ENCODE results near the gene MYO7A.

MYO7A gene

DNA sequence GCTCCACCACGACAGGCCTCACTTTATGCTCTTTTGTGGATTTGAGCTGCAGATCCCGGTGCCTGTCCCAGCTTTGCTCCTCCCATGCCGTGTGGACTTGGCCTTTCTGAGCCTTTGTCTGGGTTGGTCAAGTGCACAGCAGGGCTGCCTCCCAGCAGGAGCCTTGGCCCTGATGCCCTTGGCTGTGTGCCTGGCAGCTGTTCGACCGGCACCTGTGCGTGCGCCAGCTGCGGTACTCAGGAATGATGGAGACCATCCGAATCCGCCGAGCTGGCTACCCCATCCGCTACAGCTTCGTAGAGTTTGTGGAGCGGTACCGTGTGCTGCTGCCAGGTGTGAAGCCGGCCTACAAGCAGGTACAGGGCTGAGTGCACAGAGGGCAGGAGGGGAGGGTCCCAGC, 46.5 kb downstream of the MYO7A start:
- H3K27ac ChIP-seq (ENCODE audit: low read depth, low read length): no peak overlapping the region
- no peaks in the 10 kb centered on the region for H3K9me3 ChIP-seq (ENCODE audit: control insufficient read depth in 5 of 5, low read length in 5 of 5)
- no peak overlapping the region for H3K4me3 ChIP-seq (ENCODE audit: low read depth in 1 of 5, low read length in 5 of 5)
- H3K36me3 ChIP-seq (ENCODE audit: control insufficient read depth in 5 of 5, insufficient read depth in 5 of 5, low read length in 5 of 5): peaks cover 0 to 16% (median 0%) of the 10 kb centered on the region in 5 donors
- H3K9ac ChIP-seq (ENCODE audit: low read length in 5 of 5): no peak overlapping the region
- peaks cover 4 to 75% (median 61%) of the 10 kb centered on the region in 5 donors for H3K4me1 ChIP-seq (ENCODE audit: control insufficient read depth in 5 of 5, insufficient read depth in 5 of 5, low read length in 5 of 5)
- H3K27me3 ChIP-seq (ENCODE audit: control insufficient read depth in 5 of 5, insufficient read depth in 4 of 5, low read length in 5 of 5): no peaks in the 10 kb centered on the region

GRCh38 chr11:77175021-77175842, 47.2 kb downstream of the MYO7A start:
- Histone ChIP-seq H3K27me3 (ENCODE audit: control insufficient read depth in 5 of 5, insufficient read depth in 4 of 5, low read length in 5 of 5) (no peaks in the 10 kb centered on the region), H3K9me3 (ENCODE audit: control insufficient read depth in 5 of 5, low read length in 5 of 5) (no peaks in the 10 kb centered on the region), H3K27ac (ENCODE audit: low read depth, low read length) (no peak overlapping the region), H3K4me1 (ENCODE audit: control insufficient read depth in 5 of 5, insufficient read depth in 5 of 5, low read length in 5 of 5) (peaks cover 4 to 81% (median 63%) of the 10 kb centered on the region in 5 donors), H3K9ac (ENCODE audit: low read length in 5 of 5) (peak overlapping the region in 2 of 5 donors; percentile 45 to 46), H3K36me3 (ENCODE audit: control insufficient read depth in 5 of 5, insufficient read depth in 5 of 5, low read length in 5 of 5) (peaks cover 0 to 23% (median 0%) of the 10 kb centered on the region in 5 donors), H3K4me3 (ENCODE audit: low read depth in 1 of 5, low read length in 5 of 5) (peak overlapping the region in 4 of 5 donors; percentile 5 to 42 (median 40))

DNA sequence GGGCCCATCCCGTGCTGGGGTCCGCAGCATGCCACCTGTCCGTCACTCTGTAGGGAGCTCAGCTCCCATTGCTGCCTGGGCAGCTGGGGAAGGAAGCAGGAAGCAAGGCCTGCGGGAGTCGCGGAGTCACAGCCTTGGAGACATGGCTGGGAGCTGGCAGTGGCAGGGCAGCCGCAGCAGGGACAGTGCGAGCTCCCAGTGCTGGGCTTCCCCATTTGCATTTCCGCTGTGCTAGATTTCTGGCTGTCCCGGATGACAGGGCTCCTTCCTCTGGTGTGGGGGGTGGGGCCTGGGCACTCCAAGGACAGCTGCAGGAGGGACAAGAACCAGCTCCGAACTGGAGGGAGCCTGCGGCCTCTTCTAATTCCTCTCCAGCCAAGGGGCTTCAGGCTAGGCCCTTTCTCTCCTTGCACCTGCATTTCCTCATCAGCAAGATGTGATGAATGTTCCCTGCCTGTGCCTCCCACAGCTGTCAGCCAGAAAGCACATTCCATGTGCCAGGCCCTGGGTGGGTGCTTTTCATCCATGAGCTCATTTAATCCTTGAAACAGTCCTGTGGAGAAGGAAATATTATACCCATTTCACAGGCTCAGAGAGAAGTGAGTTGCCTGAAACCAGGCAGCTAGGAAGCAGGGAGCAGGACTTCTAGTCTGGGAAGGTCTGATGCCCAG, 48.0 kb downstream of the MYO7A start:
- H3K4me1 ChIP-seq (ENCODE audit: control insufficient read depth in 5 of 5, insufficient read depth in 5 of 5, low read length in 5 of 5): peaks cover 4 to 81% (median 63%) of the 10 kb centered on the region in 5 donors
- no peaks in the 10 kb centered on the region for H3K27me3 ChIP-seq (ENCODE audit: control insufficient read depth in 5 of 5, insufficient read depth in 4 of 5, low read length in 5 of 5)
- no peak overlapping the region for H3K27ac ChIP-seq (ENCODE audit: low read depth, low read length)
- H3K4me3 ChIP-seq (ENCODE audit: low read depth in 1 of 5, low read length in 5 of 5): peak overlapping the region in 4 of 5 donors; percentile 33 to 42 (median 40)
- H3K9me3 ChIP-seq (ENCODE audit: control insufficient read depth in 5 of 5, low read length in 5 of 5): no peaks in the 10 kb centered on the region
- peaks cover 0 to 27% (median 0%) of the 10 kb centered on the region in 5 donors for H3K36me3 ChIP-seq (ENCODE audit: control insufficient read depth in 5 of 5, insufficient read depth in 5 of 5, low read length in 5 of 5)
- H3K9ac ChIP-seq (ENCODE audit: low read length in 5 of 5): peak overlapping the region in 3 of 5 donors; percentile 3 to 46 (median 45)

DNA sequence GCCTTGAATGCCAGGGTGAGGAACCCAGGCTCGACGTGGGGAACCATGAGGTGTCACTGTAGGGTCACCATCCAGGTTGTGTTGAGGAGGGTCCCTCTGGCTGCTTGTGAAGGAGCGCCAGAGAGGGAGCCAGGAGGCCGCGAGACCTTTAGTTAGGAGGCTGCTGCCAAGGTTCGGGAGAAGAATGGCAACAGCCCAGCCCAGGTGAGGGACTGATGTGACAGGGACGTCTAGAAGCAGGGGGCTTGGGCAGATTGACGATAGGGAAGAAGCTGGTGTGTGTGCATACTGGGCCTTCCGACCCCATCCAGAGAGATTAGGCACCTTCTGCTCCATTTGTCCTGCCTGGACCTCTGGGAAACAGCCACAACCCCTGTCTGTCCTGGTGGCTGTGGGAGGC, 49.0 kb downstream of the MYO7A start:
- H3K27me3 ChIP-seq (ENCODE audit: control insufficient read depth in 5 of 5, insufficient read depth in 4 of 5, low read length in 5 of 5): no peaks in the 10 kb centered on the region
- no peak overlapping the region for H3K4me3 ChIP-seq (ENCODE audit: low read depth in 1 of 5, low read length in 5 of 5)
- no peaks in the 10 kb centered on the region for H3K9me3 ChIP-seq (ENCODE audit: control insufficient read depth in 5 of 5, low read length in 5 of 5)
- no peak overlapping the region for H3K27ac ChIP-seq (ENCODE audit: low read depth, low read length)
- H3K36me3 ChIP-seq (ENCODE audit: control insufficient read depth in 5 of 5, insufficient read depth in 5 of 5, low read length in 5 of 5): peaks cover 0 to 31% (median 2%) of the 10 kb centered on the region in 5 donors
- H3K4me1 ChIP-seq (ENCODE audit: control insufficient read depth in 5 of 5, insufficient read depth in 5 of 5, low read length in 5 of 5): peaks cover 4 to 73% (median 58%) of the 10 kb centered on the region in 5 donors
- H3K9ac ChIP-seq (ENCODE audit: low read length in 5 of 5): no peak overlapping the region

GRCh38 chr11:77178150-77178549, 50.1 kb downstream of the MYO7A start:
- H3K4me3 ChIP-seq (ENCODE audit: low read depth in 1 of 5, low read length in 5 of 5): no peak overlapping the region
- no peak overlapping the region for H3K27ac ChIP-seq (ENCODE audit: low read depth, low read length)
- no peaks in the 10 kb centered on the region for H3K27me3 ChIP-seq (ENCODE audit: control insufficient read depth in 5 of 5, insufficient read depth in 4 of 5, low read length in 5 of 5)
- no peaks in the 10 kb centered on the region for H3K9me3 ChIP-seq (ENCODE audit: control insufficient read depth in 5 of 5, low read length in 5 of 5)
- peaks cover 4 to 61% (median 47%) of the 10 kb centered on the region in 5 donors for H3K4me1 ChIP-seq (ENCODE audit: control insufficient read depth in 5 of 5, insufficient read depth in 5 of 5, low read length in 5 of 5)
- H3K9ac ChIP-seq (ENCODE audit: low read length in 5 of 5): no peak overlapping the region
- peaks cover 0 to 38% (median 4%) of the 10 kb centered on the region in 5 donors for H3K36me3 ChIP-seq (ENCODE audit: control insufficient read depth in 5 of 5, insufficient read depth in 5 of 5, low read length in 5 of 5)

DNA sequence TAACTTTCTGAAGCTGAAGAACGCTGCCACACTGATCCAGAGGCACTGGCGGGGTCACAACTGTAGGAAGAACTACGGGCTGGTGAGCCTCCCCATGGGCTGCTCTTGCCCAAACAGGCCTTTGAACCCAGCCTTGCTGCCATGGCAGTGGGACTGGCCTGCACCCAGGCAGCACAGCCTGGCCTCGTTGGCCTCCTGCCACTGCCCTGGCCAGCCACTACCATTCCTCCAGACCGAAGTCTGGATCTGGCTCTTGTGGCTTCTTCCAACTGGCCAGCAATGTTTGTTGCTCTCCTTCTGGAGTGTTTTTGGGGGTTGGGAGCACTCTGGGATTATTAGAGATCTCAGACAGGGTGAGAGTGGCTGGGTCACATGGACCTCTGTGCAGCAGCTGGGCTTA, 51.0 kb downstream of the MYO7A start:
- Histone ChIP-seq H3K9me3 (ENCODE audit: control insufficient read depth in 5 of 5, low read length in 5 of 5) (no peaks in the 10 kb centered on the region), H3K36me3 (ENCODE audit: control insufficient read depth in 5 of 5, insufficient read depth in 5 of 5, low read length in 5 of 5) (peaks cover 0 to 43% (median 4%) of the 10 kb centered on the region in 5 donors), H3K27ac (ENCODE audit: low read depth, low read length) (no peak overlapping the region), H3K4me1 (ENCODE audit: control insufficient read depth in 5 of 5, insufficient read depth in 5 of 5, low read length in 5 of 5) (peaks cover 4 to 52% (median 38%) of the 10 kb centered on the region in 5 donors), H3K27me3 (ENCODE audit: control insufficient read depth in 5 of 5, insufficient read depth in 4 of 5, low read length in 5 of 5) (no peaks in the 10 kb centered on the region), H3K4me3 (ENCODE audit: low read depth in 1 of 5, low read length in 5 of 5) (no peak overlapping the region), H3K9ac (ENCODE audit: low read length in 5 of 5) (peak overlapping the region in 1 of 5 donors; percentile 31)

- Histone ChIP-seq H3K27ac (ENCODE audit: low read depth, low read length) (no peak overlapping the region), H3K9ac (ENCODE audit: low read length in 5 of 5) (no peak overlapping the region), H3K4me1 (ENCODE audit: control insufficient read depth in 5 of 5, insufficient read depth in 5 of 5, low read length in 5 of 5) (peaks cover 4 to 46% (median 32%) of the 10 kb centered on the region in 5 donors), H3K36me3 (ENCODE audit: control insufficient read depth in 5 of 5, insufficient read depth in 5 of 5, low read length in 5 of 5) (peaks cover 0 to 47% (median 4%) of the 10 kb centered on the region in 5 donors), H3K4me3 (ENCODE audit: low read depth in 1 of 5, low read length in 5 of 5) (no peak overlapping the region), H3K9me3 (ENCODE audit: control insufficient read depth in 5 of 5, low read length in 5 of 5) (no peaks in the 10 kb centered on the region), H3K27me3 (ENCODE audit: control insufficient read depth in 5 of 5, insufficient read depth in 4 of 5, low read length in 5 of 5) (no peaks in the 10 kb centered on the region)
Measured at GRCh38 chr11:77179681-77180080, 51.6 kb downstream of the MYO7A start.

GRCh38 chr11:77180346-77180745, 52.3 kb downstream of the MYO7A start:
- Histone ChIP-seq H3K27ac (ENCODE audit: low read depth, low read length) (no peak overlapping the region), H3K9ac (ENCODE audit: low read length in 5 of 5) (no peak overlapping the region), H3K36me3 (ENCODE audit: control insufficient read depth in 5 of 5, insufficient read depth in 5 of 5, low read length in 5 of 5) (peaks cover 0 to 47% (median 4%) of the 10 kb centered on the region in 5 donors), H3K27me3 (ENCODE audit: control insufficient read depth in 5 of 5, insufficient read depth in 4 of 5, low read length in 5 of 5) (no peaks in the 10 kb centered on the region), H3K9me3 (ENCODE audit: control insufficient read depth in 5 of 5, low read length in 5 of 5) (no peaks in the 10 kb centered on the region), H3K4me3 (ENCODE audit: low read depth in 1 of 5, low read length in 5 of 5) (no peak overlapping the region), H3K4me1 (ENCODE audit: control insufficient read depth in 5 of 5, insufficient read depth in 5 of 5, low read length in 5 of 5) (peaks cover 4 to 40% (median 28%) of the 10 kb centered on the region in 5 donors)

DNA sequence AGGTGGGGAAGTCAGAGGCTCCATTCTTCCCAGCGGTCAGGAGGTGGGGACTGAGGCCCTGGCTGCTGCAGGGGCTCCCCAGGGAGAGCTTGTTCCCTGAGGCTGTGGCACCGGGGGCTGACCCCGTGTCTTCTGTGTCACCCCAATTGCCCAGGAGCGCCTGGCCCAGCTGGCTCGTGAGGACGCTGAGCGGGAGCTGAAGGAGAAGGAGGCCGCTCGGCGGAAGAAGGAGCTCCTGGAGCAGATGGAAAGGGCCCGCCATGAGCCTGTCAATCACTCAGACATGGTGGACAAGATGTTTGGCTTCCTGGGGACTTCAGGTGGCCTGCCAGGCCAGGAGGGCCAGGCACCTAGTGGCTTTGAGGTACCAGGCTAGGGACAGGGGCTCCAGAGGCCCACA, 53.2 kb downstream of the MYO7A start:
- H3K27ac ChIP-seq (ENCODE audit: low read depth, low read length): no peak overlapping the region
- no peaks in the 10 kb centered on the region for H3K27me3 ChIP-seq (ENCODE audit: control insufficient read depth in 5 of 5, insufficient read depth in 4 of 5, low read length in 5 of 5)
- H3K4me3 ChIP-seq (ENCODE audit: low read depth in 1 of 5, low read length in 5 of 5): no peak overlapping the region
- no peak overlapping the region for H3K9ac ChIP-seq (ENCODE audit: low read length in 5 of 5)
- H3K4me1 ChIP-seq (ENCODE audit: control insufficient read depth in 5 of 5, insufficient read depth in 5 of 5, low read length in 5 of 5): peaks cover 4 to 32% (median 20%) of the 10 kb centered on the region in 5 donors
- peaks cover 0 to 47% (median 4%) of the 10 kb centered on the region in 5 donors for H3K36me3 ChIP-seq (ENCODE audit: control insufficient read depth in 5 of 5, insufficient read depth in 5 of 5, low read length in 5 of 5)
- no peaks in the 10 kb centered on the region for H3K9me3 ChIP-seq (ENCODE audit: control insufficient read depth in 5 of 5, low read length in 5 of 5)
